Cortex of kidney (tissue), 1 donor: ENCODE results near the gene KDM4D.
"Not testable (repeated sequence)": the region's sequence is repeated elsewhere in the genome, so short reads cannot be mapped to it uniquely, and the experiment has no call there.

Experiments used
- DNase-seq: peaks from one replicate; lab custom pipeline; 2025; lab: John Stamatoyannopoulos, UW

KDM4D gene

DNA sequence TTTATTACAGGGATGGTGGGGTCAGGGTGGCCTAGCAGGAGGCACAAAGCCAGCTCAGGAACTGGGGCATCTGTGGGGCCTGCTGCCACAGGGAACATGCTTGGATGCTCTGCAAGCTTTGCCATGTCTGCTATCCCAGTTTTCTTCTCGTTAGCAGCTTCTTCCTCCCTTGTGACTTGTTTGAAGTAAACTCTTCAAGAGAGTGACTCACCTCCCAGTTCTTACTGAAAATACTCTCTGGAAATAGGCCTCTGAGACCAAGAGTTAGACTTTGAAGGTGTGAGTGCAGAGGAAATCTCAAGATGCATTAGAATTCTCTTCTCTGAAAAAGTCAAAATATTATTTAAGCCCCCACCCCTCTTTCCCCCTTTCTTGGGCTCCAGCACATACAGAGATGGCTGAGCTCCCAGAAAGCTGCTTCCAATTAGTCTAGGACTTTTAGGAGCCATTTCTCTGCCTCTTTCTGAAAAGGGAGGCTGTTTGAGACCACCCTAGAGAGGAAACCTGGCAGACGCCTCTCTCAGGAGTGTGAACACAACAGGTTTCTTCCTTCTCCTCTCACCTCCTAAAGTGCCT lies 15.3 kb upstream of the KDM4D start:
- DNase-seq, result no peak

DNA sequence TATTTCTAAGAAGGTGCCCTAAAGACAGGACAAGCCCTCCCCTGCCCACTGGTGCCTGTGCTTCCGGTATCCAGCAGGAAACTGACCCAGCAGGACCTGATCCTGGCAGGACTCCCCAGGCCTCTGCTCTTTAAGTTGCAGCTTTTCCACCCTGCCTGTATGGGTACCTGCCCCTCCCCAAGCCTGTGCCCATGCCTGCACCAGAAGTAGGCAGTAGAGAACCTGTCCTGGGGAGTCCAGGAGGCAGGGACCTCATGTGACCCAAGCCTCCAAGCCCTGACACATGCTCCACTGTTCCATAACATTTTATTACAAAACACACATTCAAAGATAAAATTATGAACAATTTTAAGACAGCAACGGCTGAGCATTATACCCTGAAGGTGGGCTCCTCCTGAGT lies 14.3 kb upstream of the KDM4D start:
- DNase-seq, result no peak

DNA sequence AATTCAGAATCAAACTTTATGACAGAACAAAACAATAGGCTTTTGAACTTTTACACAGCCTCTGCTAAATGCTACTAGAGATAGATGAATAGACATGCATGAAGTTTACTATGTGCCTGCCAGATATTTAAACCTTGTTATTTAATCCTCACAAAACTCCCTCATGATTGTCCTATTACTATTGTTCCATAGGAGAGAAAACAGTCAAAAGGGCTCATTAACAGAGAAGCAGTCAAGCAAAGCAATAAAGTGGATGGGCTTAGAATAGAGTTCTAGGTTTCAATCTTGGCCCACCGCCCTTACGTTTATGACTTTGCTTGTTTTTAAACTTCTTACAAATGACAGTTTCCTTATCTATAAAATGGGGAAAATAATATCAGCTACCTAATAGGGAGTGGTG lies 13.0 kb upstream of the KDM4D start:
- DNase-seq, result no peak

DNA sequence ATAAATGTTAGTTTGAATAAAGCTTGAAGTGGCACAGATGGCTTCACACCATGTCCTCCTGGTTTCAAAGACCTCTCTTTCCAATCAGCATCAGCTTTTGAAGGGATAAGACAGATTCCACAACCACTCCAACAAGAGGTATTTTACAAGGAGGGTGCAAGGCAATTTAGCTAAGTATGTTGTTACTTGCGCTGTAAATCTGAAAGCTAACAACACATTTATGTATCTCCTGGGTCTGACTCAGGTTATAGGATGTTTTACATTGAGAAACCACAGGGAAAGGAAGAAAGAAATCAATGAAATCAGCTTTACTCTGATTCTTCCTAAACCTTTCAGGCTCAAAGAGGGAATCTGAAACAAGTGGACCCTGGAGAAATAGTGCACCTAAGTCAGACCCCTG lies 12.3 kb upstream of the KDM4D start:
- no peak for DNase-seq

DNA sequence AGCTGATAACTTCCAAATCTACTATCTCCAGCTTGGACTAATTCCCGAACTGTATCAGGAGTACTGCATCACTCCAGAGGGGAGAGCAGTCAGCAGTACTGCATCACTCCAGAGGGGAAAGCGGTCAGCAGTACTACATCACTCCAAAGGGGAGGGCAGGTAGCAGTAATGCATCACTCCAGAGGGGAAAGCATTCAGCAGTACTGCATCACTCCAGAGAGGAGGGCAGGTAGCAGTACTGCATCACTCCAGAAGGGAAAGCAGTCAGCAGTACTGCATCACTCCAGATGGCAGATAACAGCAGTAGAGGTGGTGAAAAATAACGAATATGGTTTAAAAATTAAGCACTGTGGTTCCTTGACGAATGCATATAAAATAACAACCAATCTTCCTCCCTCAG lies 8.6 kb upstream of the KDM4D start:
- DNase-seq, result no peak

DNA sequence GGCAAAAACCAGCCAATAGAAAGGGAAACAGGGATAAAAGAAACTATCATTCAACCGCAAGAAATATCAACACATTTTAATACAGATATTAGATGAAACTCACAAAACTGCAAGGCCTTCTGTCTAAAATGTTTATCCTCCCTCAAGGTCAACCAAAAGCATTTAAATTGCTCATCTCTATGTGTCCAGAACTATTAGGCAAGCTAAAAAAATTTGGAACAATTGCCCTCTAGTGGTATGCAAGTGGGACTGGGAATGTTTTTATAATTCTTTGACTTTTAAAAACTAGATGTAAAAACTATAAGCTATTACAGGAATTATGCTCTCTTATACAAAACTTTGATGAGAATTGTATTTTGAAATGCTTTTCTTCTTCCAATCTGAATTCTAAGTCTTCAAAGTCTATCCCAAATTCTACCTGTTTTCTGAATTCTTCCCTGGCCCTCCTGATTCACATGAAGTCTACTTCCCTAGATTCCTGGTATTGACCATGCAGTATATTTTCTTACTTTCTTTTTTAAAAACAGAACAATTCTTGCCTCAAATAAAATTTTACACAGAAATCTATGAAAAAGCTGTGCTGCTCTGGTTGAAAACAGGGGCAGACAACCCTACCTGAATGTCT lies 5.1 kb upstream of the KDM4D start:
- DNase-seq, result no peak

DNA sequence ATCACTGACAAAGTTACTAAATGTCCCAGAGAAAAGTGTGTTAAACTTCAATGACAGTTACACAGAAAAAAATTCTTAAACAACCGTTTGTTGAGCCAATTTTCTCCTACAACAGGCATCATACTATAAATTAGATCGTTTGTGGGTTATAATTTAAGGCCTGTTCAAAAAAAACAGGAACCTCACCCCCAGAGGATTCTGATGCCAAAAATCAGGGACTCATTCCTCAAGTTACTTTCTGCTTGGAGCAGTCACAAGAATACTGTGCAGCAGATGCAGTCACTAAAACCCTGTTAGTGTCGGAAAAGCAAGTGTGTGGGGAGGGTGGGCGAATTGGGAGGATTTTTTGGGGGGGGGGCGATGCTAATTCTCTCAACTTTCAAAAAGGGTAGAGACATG lies 810 bp upstream of the KDM4D start:
- no peak for DNase-seq

DNA sequence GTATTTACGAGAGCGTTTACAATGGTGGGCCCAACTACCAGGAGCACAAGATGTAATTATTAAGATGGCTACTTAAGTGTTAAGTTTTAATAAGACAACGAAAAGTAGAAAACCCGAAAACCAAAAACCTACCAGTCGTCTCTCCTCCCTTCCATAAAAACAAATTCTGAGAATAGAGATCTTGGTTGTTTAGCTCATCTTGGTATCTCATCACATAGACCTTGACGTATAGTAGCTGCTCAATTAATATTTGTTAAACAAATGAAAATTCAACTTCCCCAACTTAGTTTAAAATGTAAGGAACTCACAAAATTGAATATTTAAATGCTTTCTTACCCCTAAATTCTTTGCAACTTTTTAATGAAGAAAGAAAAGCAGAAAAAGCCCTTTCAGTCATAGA lies 669 bp downstream of the KDM4D start:
- DNase-seq, result no peak

DNA sequence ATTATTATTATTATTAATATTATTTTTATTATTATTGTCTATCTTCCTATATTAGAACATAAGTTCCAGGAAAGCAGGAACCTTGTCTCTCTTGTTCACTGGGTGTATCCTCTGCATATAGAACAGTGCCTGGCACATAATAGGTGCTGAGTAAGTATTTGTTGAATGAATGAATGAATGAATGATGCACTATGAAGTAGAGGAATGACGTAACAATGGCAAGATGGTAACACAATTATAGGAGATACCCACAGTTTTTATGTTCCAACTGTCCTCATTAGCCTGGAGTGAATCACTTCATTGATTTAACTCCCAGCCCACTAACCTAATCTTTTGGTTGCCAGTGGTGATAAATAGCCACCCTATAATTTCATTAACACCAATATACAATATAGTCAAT lies 2.1 kb downstream of the KDM4D start:
- DNase-seq, result no peak

DNA sequence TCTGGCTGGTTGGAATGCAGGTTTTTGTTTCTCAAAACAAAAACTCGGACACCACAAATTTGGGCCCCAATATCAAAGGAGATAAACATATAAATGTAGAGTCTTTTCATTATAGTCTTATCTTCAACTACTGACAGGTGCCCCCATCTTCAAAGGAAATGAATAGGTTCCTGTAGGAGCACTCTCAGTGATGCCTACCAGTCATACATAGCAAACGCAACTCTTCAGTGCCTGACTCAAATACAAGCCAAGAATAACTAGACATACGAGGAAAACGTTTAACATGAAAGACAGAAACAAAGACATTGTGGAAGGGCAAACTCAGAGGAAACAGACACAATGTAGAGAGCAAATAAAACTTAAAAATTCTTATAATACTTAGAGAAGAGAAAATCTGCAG lies 13.9 kb downstream of the KDM4D start:
- DNase-seq, result no peak

DNA sequence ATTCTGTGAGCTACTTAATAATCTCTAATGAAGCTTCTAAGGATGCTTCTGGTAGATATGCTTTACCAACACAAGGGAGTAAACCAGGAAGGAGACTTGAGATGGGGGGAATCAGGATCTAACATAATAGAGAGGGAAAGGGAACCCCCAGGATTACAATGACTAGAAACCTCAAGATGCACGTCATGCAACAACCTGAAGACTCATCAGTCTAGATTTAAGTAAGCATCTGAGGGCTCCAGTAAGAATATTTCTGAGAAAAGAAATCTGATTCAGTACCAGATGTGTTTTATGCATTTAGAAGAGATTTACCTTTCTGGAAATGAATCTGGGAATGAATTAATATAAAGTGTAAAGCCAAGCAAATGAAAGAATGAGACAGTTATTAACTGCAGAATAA lies 15.2 kb downstream of the KDM4D start:
- no peak for DNase-seq

DNA sequence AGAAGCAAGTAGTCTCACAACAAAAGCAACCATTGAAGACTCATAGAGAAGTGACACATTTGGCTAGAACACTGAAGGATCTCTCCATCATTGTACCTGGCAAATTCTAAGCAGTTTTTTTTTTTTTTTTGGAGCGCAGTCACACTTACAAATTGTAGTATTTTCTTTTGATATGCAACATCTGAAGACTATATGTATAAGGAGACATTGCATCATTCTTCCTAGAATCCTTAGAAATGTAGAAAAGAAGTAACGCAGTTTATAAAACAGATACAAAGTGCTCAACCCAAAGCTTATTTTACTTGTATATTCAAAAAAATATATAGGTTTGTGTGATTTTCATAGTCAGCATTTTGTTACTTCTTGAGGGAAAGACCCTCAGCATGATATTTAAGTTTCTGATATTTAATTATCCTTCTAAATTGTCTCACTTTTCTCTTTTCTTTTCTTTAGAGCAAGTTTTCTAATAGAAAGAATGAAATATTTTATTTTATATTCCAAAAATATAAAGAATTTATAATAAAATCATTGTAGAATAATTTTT lies 20.0 kb downstream of the KDM4D start:
- DNase-seq, result no peak

DNA sequence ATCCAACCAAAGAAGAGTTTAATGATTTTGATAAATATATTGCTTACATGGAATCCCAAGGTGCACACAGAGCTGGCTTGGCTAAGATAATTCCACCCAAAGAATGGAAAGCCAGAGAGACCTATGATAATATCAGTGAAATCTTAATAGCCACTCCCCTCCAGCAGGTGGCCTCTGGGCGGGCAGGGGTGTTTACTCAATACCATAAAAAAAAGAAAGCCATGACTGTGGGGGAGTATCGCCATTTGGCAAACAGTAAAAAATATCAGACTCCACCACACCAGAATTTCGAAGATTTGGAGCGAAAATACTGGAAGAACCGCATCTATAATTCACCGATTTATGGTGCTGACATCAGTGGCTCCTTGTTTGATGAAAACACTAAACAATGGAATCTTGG lies 23.9 kb downstream of the KDM4D start:
- DNase-seq, result no peak

DNA sequence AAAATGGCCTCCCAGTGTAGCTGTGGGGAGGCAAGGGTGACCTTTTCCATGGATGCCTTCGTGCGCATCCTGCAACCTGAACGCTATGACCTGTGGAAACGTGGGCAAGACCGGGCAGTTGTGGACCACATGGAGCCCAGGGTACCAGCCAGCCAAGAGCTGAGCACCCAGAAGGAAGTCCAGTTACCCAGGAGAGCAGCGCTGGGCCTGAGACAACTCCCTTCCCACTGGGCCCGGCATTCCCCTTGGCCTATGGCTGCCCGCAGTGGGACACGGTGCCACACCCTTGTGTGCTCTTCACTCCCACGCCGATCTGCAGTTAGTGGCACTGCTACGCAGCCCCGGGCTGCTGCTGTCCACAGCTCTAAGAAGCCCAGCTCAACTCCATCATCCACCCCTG lies 24.8 kb downstream of the KDM4D start:
- no peak for DNase-seq

DNA sequence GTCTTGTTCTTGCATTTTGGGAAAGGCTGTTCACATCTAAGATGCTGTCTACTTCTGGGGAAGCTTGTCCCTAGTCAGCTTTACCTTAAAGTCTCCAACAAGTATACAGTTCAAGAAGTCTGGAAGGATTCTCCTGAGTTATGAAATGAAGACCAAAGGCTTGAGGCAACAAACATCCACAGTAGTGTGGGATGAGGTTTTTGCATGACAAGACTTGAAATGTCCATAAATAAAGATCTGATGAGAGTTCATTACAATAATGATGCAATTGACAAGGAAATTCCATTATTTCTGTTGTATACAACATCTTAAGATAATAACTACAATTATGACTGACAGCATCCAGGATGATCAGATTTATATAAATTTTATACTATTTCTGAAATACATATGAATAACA lies 30.2 kb downstream of the KDM4D start:
- no peak for DNase-seq

DNA sequence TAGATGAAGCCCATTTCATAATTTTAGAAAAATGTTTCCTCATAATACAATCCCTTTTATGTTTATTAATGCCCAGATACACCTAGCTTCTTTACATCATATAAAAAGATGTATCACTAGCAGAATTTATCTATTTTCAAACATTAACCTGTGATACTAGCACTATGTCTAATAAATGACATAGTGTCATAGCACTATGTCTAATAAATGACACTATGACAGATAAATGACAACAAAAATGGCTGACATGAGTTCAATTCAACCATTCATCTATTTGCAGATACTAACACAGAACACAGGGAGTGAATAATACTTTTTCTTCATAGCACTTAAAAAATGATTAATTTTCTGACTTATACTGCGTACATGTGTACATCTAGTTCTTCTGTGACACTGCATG lies 32.1 kb downstream of the KDM4D start:
- DNase-seq, result no peak

DNA sequence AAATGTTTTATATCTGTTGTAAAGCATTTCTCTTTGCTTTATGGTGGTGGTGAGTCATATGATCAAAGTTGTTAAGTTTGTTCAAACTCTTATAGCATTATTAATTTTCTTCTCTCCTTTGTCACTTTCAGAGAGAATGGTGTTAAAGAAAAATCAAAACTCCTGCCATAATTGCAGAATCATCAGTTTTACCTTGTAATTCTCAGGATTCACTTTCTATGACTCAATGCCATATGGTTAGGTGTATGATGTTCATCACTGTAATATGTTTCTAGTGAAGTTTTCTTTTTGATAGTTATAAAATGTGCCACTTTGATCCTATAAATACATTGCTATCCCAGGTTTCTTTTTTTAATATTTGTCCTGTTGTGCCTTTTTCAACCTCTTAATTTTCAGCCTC lies 37.9 kb downstream of the KDM4D start:
- DNase-seq, result no peak

DNA sequence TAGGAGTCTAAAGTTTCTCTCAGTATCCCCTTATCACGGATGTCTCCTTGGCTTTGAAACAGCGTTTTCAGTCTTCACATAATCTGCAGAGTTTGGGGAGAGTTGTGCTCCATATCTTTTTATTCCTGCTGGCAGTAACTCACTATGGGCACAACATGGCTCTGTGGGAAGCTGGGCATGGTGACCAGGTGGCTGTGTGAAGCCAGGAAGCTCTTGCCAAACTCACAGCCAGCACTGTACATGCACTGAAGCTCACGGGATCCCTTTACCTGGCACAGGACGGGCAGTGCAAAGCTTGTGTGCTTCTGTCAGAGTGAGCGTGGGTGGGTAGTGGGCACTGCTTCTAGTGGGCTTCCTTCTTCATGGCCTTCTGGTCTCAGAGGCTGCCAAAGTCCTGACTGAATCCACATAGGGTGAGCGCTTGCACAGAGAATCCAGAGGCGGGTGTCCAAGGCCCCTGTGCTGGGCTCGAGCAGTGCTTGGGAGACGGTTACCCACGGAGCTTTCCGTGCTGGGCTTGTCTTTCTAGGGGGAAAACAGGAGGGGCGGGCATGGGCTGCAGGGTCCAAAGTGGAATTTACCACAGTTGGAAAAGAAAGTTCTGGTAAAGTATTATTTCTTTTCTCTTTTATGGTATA lies 40.8 kb downstream of the KDM4D start:
- DNase-seq, result no peak

DNA sequence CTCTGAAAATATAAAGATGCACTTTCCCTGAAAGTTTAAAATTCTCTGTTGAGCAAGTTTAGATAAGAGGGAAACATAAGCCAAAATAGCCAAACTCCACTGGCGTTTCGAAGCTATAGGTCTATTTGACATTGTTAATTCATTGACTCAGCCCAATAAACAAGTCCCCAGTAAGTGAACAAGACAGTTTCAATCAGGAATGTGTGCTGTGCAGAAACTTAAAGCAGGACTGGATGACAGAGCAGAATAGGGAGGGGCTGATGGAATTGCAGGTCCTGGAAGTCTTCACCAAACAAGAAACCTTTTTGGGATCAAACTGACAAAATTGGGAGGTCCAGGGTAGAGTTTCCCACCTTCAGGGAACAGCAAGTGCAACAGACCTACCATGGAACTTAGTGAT lies 42.6 kb downstream of the KDM4D start:
- no peak for DNase-seq

DNA sequence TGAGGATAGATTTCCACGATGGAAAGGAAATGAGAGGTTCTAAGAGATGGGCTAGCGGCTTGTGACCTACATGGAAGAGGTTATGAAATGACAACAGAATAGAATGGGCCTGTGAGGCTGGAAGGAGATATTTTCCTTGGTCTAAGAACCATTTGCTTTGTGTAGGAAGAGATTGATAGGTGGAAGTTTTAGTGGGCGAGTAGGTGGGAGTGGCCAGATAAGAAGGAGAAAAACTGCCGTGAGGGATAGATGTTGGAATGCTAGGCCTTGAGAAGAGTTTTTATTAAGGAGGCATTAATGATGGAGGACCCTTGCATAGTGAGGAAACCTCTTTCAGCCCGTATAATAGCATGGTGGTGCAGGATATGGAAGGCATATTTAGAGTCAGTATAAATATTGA lies 48.0 kb downstream of the KDM4D start:
- DNase-seq, result not testable (repeated sequence)

DNA sequence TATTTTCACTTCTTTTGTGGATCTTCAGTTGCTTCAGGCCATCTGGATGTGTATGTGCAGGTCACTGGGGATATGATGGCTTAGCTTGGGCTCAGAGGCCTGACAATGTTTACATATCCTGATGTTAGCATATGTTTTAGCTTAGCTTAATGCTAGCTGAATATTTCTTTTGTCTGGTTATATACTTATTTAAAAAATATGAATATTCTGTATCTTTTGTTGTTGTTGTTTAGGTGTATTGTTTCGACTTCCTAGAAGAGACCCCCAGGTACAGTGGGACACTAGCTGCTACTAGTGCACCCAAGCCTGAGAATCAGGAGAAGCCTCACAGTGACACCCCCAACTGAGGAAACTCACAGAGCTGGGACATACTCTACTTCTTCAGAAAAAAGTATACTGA lies 51.4 kb downstream of the KDM4D start, which contains the start of gene KDM4E:
Gene KDM4E, plus strand, starts transcription at position 301 of the 400 bp plus-strand sequence. CDS start 300 bp downstream, outside the sequence.
- DNase-seq, result no peak

DNA sequence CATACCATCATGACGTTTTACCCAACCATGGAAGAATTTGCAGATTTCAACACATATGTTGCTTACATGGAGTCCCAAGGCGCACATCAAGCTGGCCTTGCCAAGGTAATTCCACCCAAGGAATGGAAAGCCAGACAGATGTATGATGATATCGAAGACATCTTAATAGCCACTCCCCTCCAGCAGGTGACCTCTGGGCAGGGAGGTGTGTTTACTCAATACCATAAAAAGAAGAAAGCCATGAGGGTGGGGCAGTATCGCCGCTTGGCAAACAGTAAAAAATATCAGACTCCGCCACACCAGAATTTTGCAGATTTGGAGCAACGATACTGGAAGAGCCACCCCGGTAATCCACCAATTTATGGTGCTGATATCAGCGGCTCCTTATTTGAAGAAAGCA lies 52.1 kb downstream of the KDM4D start:
- not testable (repeated sequence) for DNase-seq

DNA sequence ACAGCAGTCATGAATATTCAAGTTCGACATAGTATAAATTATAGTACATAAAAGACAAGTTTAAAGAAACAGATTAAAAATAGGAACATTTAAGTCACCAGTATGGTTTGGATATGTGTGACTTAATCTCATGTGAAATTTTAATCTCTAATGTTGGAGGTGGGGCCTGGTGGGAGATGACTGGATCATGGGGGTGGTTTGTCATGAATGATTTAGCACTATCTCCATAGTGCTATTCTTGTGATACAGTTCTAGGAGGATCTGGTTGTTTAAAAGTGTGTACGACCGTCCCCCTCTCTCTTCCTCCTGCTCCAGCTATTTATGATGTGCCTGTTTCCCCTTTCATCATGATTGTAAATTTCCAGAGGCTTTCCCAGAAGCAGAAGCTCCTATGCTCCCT lies 54.8 kb downstream of the KDM4D start:
- DNase-seq, result no peak

DNA sequence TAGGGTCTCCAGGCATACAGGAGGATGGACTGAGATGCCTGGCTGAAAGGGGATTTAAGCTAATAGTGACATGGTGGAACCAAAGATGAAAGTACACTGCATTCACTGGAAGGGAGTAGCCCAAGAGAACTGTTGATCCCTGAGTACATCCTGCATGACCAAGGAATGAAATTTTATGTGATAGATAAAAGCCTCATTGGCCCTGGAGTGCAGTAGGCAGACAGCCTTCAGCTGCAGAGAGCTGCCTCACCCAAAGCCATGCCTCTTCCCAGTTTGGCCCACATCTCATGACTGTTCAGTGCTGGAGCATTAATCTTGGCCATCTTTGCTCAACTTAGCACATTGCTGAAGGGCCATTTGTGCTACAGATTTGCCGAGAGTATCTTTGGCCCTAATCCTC lies 59.5 kb downstream of the KDM4D start:
- no peak for DNase-seq
